Right forelimb (tissue), 1 donor: ENCODE data around the gene PPM1H.
A peak's percentile ranks its signal among the peaks of the same experiment; 100 is the strongest.
"Not testable (repeated sequence)": the region's sequence is repeated elsewhere in the genome, so short reads cannot be mapped to it uniquely, and the experiment has no call there.

Experiments used
- DNase-seq: peaks from one replicate; pipeline ENCODE4 v3.0.0-alpha.2; 2018

Gene PPM1H

GRCh38 chr12:62942316-62942715 lies 7.4 kb upstream of the PPM1H start:
- DNase-seq: not testable (repeated sequence)

GRCh38 chr12:62934239-62934798 lies 631 bp downstream of the PPM1H start:
- peak; percentile 68 for DNase-seq

- DNase-seq: no peak
Observed at GRCh38 chr12:62933602-62934238, 1.2 kb downstream of the PPM1H start.

- DNase-seq: no peak
Observed at GRCh38 chr12:62933220-62933601, 1.7 kb downstream of the PPM1H start.

DNA sequence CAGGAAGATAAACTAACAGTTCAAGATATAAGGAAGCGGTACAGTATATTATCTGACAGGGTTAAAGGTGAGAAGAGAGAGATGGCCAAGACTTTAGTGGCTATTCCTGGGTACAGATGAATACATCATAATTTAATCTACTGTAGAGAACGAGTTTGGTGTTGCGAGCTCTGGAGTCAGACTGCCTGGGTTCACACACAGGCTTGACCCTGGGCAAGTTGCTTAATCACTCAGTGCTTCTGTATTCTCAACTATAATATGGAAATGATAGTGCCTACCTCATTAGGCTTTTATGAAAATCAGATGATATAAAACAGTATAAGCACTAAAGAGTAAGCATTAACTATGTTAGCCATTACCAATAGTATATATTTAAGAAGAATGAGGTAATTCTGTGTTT lies 3.5 kb downstream of the PPM1H start:
- DNase-seq: no peak

- DNase-seq: no peak
Observed at GRCh38 chr12:62930546-62931425, 4.2 kb downstream of the PPM1H start.

DNA sequence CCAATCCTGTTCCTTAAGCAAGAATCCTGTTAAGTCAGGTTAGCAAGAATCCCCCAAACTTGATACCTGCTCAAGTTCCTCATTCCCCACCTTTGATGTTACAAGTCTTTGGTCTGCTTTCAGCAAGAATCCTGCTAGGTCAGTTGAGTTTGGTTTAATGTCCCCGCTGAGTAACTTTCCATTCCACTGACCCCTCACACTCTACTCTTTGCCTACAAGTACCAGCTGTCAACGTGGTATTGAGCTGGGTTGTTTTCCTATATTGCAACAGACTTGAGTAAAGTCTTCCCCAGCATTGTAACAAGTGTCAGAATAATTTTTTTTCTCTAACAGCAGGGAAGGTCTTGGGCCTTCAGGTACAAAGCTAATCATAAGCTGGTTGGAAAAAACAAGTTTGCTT lies 6.3 kb downstream of the PPM1H start:
- DNase-seq: no peak

- no peak for DNase-seq
Observed at GRCh38 chr12:62925680-62926079, 9.3 kb downstream of the PPM1H start.

DNA sequence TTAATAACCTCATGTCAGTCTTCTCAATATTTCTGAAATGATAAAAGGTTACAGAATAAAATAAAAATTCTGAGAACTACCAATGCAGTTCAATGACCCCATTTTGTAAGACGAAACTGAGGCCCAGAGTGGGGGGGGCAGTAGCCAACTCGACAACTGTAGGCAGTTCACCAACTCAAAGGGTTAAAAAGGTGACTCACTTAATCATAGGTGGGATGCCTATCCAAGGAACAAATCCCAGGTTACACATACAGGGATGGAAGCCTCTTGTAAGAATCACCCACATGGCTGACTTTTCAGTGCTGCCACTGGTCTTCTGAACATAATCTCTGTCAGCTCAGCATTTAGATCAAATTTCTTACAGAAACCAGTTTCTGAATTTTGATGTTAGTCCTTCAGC lies 10.9 kb downstream of the PPM1H start:
- no peak for DNase-seq

DNA sequence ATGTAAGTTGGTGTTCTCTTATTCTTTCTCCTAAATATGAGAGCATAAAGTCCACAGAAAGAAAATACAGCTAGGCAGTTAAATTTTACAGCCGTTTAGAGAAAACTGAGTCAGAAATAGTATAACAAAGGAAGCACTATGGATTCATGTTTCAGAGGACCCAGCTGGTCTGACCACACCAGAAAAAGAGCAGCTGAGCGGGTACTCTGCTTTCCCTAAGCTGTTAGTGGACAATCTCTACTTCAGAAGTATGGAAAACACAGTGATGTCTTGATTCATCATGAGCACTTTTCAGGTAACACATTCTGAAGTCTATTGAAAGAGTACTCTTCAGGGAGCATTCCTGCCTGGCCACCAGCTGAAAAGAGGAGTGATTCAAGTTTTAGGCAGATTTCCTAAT lies 12.4 kb downstream of the PPM1H start:
- no peak for DNase-seq

GRCh38 chr12:62919838-62920237 lies 15.1 kb downstream of the PPM1H start:
- DNase-seq: no peak

DNA sequence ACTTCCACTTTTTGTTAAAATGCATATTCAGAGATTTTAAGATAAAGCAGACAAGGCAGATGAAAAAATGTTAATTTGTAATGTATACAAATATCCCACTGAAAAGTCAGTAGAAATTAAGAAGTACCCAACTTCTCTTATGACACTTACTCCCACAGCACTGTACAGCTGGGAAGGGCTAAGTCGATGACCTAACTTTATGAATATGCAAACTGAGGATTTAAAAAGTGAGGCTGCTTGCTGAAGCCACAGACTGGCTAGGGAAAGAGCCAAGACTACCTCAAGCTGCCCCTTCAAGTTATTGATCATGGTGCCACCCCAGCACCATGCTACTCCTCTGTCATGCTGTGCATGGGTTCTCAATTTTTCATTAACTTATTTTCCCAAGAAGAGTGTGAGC lies 17.0 kb downstream of the PPM1H start:
- DNase-seq: no peak

- DNase-seq: no peak
Observed at GRCh38 chr12:62916632-62917425, 18.1 kb downstream of the PPM1H start.

DNA sequence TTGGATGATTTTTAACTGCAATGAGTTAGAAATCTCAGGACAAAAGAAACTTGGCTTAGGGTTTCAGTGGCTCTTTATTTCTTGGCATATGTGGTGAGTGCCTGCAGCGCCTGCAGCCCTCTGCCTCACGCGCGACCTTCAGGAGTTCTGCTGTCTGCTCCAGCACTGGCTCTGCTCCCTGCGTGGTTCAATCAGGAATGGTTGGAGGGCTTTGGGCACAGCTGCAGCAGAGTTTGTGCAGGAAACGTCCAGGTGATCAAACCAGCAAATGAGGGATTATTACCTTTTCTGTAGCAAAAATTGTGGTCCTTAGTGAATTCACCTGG lies 19.8 kb downstream of the PPM1H start:
- no peak for DNase-seq

DNA sequence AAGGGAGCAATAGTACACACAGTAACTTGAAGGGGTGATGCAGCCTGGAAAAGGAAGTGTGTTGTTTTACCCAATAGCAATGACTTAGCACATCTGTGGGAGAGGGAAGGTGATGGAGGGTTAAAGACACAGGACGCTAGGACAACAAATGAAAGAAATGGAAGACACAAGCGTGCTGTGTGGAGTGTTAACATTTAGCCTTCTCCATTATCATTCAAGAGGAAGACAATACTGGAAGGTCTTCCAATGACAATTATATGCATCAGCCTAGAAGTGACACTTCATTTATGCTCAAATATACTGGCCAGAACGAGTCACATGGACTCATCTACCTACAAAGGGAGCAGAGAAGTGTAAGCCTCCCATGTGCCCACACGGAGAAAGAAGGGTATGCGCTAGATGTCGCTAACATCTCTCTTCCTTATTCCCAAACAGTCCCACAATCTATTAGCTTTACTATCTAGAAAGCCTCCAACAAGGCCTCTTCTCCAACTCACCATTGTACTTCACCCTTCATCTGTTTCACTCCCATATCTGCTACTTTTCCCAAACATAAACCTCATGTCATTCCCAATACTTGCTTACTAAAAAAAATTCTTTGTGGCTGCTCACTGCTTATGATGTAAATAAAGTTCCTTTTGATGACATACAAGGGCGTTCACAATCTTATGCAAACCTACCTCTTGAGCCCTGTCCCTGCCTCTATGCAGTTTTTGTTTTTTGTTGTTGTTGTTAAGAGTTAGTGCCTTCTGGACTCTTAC lies 20.3 kb downstream of the PPM1H start:
- DNase-seq: no peak

- no peak for DNase-seq
Observed at GRCh38 chr12:62913380-62913779, 21.6 kb downstream of the PPM1H start.

GRCh38 chr12:62912644-62913043 lies 22.3 kb downstream of the PPM1H start:
- DNase-seq: no peak

DNA sequence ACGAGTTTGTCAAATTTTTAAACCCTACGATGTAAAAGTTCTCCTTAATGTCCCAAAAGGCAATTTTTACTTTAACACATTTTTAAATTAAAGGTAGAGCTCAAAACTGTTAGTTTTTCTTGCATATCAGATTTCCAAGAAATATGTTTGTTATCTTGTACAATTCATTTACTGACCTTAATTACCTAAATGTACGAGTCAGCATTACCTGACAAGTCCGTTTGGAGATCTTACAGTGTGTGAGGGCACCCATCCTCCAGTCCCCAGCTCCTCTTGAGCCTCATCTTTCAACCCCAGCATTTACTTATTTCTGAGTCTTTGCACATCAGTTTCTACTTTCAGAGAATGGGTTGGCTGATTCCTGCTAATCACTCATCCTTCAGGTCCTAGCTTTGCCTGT lies 23.7 kb downstream of the PPM1H start:
- no peak for DNase-seq

DNA sequence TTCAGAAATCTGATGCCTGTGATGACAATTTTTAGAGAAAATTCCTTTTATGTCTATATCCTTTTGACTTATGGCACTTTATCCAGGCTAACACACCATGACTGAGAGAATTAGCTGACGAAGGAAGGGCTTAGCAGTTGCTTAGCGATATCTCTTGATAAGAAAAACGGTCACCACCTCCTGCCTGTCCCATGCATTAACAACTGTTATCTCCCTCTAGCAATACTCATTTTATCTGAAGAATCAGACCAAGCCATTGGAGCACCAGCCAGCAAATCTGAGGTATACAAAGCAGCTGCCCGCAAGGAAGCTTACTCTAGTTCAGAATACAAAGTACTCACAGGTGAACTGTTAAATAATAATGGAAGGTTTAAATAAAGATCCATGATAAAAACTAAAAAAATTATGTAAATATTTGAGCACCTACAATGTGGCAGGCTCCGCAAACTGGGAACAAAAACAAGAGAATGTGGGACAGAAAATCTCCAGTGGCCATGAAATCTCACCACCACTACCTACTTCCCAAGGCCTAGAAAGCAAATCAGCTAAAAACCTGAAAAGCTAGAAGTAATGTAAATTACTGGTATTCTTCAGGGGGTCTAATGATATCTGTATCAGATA lies 24.3 kb downstream of the PPM1H start:
- DNase-seq: no peak

DNA sequence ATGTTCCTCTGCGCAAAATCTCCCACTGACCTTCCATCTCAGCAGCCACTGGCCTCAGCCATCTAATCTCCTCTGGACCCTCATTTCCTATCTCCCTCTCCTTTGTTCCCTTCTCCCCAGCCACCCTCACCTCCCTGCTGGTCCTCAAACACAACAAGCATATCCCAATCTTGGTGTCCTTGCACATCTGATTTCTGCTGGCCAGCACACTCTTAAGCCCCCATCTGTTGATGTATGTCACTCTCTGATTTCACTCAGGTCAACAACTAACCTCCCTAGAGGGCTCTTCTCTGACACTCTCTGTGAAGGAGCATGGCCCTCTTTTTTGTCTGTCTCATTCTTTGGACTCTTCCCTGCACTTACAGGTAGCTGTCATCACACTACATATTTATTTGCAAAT lies 25.6 kb downstream of the PPM1H start:
- no peak for DNase-seq

DNA sequence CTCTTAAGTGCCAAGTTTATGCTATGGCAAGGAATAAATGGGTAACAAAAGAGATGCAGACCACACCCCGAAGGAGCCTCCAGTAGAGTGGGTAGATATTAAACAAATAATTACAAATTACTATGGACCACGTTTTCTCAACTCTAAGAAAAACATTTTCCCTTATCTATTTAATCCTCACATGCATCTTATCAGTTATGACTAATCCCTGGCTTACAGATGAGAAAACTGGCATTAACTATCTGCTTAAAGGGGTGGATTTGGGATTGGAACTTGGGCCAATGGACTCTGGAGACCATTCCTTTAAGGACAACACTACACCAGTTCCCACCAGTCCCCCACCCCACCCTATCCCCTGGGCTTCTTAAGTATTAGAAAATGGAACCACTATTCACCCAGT lies 26.3 kb downstream of the PPM1H start:
- DNase-seq: no peak

DNA sequence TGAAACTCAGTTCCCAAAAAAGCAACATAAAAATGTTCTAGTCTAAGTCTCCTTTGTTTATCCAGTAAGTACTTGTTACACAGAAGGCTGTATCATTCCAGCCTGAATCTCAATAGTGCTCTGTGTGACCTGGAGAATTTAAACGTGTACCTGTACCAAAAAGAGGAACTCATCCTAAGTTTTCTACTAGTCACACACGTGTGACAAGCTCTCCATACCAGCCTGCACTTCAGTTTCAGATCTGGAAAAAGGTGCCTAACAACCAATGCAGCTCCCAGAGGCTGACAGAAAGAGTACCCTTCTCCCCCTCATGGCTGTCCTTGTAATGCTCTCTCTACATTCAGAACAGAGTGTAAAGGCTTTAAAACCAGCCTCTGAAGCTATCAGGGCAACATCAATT lies 27.4 kb downstream of the PPM1H start:
- no peak for DNase-seq
